ENCODE results near the gene SIK2. TPM values are rescaled to one million over a fixed set of nuclear protein-coding genes. Genes with fewer than 3 reads are reported as not detected.

Gene SIK2
- total RNA-seq, 1 donor from 2014 or later, result 21.8 TPM

DNA sequence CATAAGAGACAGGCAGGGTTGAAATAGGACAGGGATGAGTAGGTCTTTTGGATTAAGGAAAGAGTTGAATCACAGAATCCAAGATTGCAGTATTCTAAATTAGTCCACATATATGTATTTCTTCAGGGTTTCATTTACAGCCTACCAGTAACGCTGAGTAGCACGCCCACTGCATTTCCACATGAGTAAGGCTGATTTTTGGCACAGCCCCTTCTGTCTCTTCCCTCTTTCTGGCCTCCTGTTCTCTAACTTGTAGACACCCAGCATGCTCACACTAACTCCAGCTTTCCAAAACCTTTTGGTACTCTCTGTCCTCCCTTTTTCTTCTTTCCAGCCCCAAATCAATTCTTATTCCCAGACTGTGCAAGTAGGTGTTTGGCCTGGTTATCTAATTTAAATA, 3.7 kb upstream of the SIK2 start:
- Mint-ChIP-seq H3K9me3 (no peaks in the 10 kb centered on the region), H3K27ac (ENCODE audit: unreplicated experiment) (no peak overlapping the region), H3K4me1 (peaks cover 19% of the 10 kb centered on the region), H3K36me3 (ENCODE audit: low read depth) (no peaks in the 10 kb centered on the region), H3K27me3 (ENCODE audit: low read depth) (peaks cover 2% of the 10 kb centered on the region), H3K4me3 (peak overlapping the region; percentile 5)
- TF ChIP-seq, protein P1, sequence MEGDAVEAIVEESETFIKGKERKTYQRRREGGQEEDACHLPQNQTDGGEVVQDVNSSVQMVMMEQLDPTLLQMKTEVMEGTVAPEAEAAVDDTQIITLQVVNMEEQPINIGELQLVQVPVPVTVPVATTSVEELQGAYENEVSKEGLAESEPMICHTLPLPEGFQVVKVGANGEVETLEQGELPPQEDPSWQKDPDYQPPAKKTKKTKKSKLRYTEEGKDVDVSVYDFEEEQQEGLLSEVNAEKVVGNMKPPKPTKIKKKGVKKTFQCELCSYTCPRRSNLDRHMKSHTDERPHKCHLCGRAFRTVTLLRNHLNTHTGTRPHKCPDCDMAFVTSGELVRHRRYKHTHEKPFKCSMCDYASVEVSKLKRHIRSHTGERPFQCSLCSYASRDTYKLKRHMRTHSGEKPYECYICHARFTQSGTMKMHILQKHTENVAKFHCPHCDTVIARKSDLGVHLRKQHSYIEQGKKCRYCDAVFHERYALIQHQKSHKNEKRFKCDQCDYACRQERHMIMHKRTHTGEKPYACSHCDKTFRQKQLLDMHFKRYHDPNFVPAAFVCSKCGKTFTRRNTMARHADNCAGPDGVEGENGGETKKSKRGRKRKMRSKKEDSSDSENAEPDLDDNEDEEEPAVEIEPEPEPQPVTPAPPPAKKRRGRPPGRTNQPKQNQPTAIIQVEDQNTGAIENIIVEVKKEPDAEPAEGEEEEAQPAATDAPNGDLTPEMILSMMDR (conservative IDR thresholded peaks at IDR 0.05), result no peak
- DNase-seq (ENCODE audit: low read depth, low spot score), result no peak

GRCh38 chr11:111601636-111601978, 642 bp upstream of the SIK2 start:
- TF ChIP-seq, protein P1 (conservative IDR thresholded peaks at IDR 0.05), result no peak
- H3K4me1 Mint-ChIP-seq, result peaks cover 36% of the 10 kb centered on the region

GRCh38 chr11:111602865-111603610, 789 bp downstream of the SIK2 start:
- Mint-ChIP-seq H3K36me3 (ENCODE audit: low read depth) (no peaks in the 10 kb centered on the region), H3K27ac (ENCODE audit: unreplicated experiment) (peak overlapping the region; percentile 97), H3K27me3 (ENCODE audit: low read depth) (peaks cover 2% of the 10 kb centered on the region), H3K4me3 (peak overlapping the region; percentile 98), H3K9me3 (no peaks in the 10 kb centered on the region), H3K4me1 (peaks cover 32% of the 10 kb centered on the region)
- TF ChIP-seq, protein P1 (conservative IDR thresholded peaks at IDR 0.05), result no peak
- peak; percentile 40 for DNase-seq (ENCODE audit: low read depth, low spot score)

More at GRCh38 chr11:111601636-111601978, 642 bp upstream of the SIK2 start:
- Mint-ChIP-seq H3K9me3 (no peaks in the 10 kb centered on the region), H3K4me3 (peak overlapping the region; percentile 89), H3K27ac (ENCODE audit: unreplicated experiment) (peak overlapping the region; percentile 76), H3K27me3 (ENCODE audit: low read depth) (peaks cover 2% of the 10 kb centered on the region), H3K36me3 (ENCODE audit: low read depth) (no peaks in the 10 kb centered on the region)
- DNase-seq (ENCODE audit: low read depth, low spot score), result no peak

GRCh38 chr11:111603611-111604130, 1.4 kb downstream of the SIK2 start:
- Mint-ChIP-seq H3K27ac (ENCODE audit: unreplicated experiment) (peak overlapping the region; percentile 97), H3K27me3 (ENCODE audit: low read depth) (peaks cover under 1% of the 10 kb centered on the region), H3K9me3 (no peaks in the 10 kb centered on the region), H3K36me3 (ENCODE audit: low read depth) (no peaks in the 10 kb centered on the region), H3K4me3 (peak overlapping the region; percentile 98), H3K4me1 (peaks cover 30% of the 10 kb centered on the region)
- TF ChIP-seq, protein P1 (conservative IDR thresholded peaks at IDR 0.05), result no peak
- no peak for DNase-seq (ENCODE audit: low read depth, low spot score)

DNA sequence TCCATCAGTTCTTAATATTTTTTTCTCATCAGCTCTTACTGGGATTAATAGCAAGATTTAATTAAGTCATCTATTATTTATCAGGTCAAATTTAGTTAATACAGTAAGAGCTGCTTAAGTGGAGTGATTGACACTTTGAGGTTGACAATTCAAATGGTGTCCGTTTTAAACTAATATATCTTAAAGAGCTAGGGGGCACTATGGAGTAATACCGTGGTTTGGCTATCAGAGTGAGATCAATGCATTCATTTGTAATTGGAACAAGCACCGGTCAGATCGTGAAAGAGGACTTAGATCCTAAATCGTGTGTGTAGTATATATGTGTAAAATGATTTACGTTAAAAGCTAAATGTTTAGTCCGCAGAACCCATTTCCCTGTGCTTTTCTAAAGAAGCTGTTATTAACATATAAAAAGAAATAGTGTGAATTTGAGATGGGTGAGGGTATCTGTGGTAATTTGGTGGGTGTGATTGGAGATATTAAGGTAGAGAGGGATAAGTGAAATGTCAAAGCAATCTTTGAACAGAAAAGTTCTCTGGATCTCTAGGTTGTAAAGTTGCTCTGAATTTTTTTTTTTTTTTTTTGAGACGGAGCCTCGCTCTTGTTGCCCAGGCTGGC, 2.3 kb downstream of the SIK2 start:
- TF ChIP-seq, protein P1 (conservative IDR thresholded peaks at IDR 0.05), result peak; percentile 76
- Mint-ChIP-seq H3K36me3 (ENCODE audit: low read depth) (no peaks in the 10 kb centered on the region), H3K27me3 (ENCODE audit: low read depth) (no peaks in the 10 kb centered on the region), H3K4me3 (peak overlapping the region; percentile 98), H3K9me3 (no peaks in the 10 kb centered on the region), H3K4me1 (peaks cover 30% of the 10 kb centered on the region), H3K27ac (ENCODE audit: unreplicated experiment) (no peak overlapping the region)
- DNase-seq (ENCODE audit: low read depth, low spot score), result no peak
